Activated naive CD4-positive, alpha-beta T cell treated with anti-CD3 and anti-CD28 coated beads, Interleukin-2, amount 10 ng/mL, durations not matched to agents 7 days and 5 days (primary cell): Measurements from ENCODE around the gene ZMAT2.
A peak's percentile ranks its signal among the peaks of the same experiment; 100 is the strongest.
"Not testable (repeated sequence)": the region's sequence is repeated elsewhere in the genome, so short reads cannot be mapped to it uniquely, and the experiment has no call there.

Source experiments
- CTCF ChIA-PET: fragments of 350-600 bp; sonication (Branson Sonifier 250); formaldehyde crosslinking; loops from one replicate; lab custom pipeline; 2021; ENCODE audit warnings: antibody characterized with exemption; lab: Charles Lee
- DNase-seq: peaks from one replicate; pipeline ENCODE4 v3.0.0-alpha.2; 2020
- H3K27ac Mint-ChIP-seq: one replicate; pipeline ENCODE4 v1.8.0; 2021; ENCODE audit warnings: mild to moderate bottlenecking, moderate library complexity, mixed read lengths
- H3K27me3 Mint-ChIP-seq: one replicate; pipeline ENCODE4 v1.8.0; 2021; ENCODE audit warnings: mild to moderate bottlenecking, mixed read lengths
- H3K36me3 Mint-ChIP-seq: one replicate; pipeline ENCODE4 v1.8.0; 2021; ENCODE audit warnings: mixed read lengths
- H3K4me1 Mint-ChIP-seq: one replicate; pipeline ENCODE4 v1.8.0; 2021; ENCODE audit warnings: mixed read lengths
- H3K4me3 Mint-ChIP-seq: one replicate; pipeline ENCODE4 v1.8.0; 2021; ENCODE audit warnings: mild to moderate bottlenecking, moderate library complexity, mixed read lengths
- H3K9me3 Mint-ChIP-seq: one replicate; pipeline ENCODE4 v1.8.0; 2021; ENCODE audit warnings: mixed read lengths

ZMAT2 gene

GRCh38 chr5:140678993-140679392 lies 21.3 kb upstream of the ZMAT2 start:
- Mint-ChIP-seq H3K4me1 (no peaks in the 10 kb centered on the region), H3K9me3 (no peaks in the 10 kb centered on the region), H3K4me3 (no peak overlapping the region), H3K27me3 (no peaks in the 10 kb centered on the region), H3K27ac (no peak overlapping the region), H3K36me3 (peaks cover 49% of the 10 kb centered on the region)
- DNase-seq = no peak
- CTCF ChIA-PET = no interaction called here

GRCh38 chr5:140690376-140690932 lies 9.8 kb upstream of the ZMAT2 start:
- Mint-ChIP-seq H3K27me3 (no peaks in the 10 kb centered on the region), H3K9me3 (no peaks in the 10 kb centered on the region), H3K27ac (peak overlapping the region; percentile 94), H3K36me3 (peaks cover 36% of the 10 kb centered on the region), H3K4me1 (peaks cover 55% of the 10 kb centered on the region), H3K4me3 (peak overlapping the region; percentile 100)
- no peak for DNase-seq
- CTCF ChIA-PET = interaction anchor here (0.9 to 1.0 kb wide), 2 partner anchors 9 to 141 kb away, joined by 3 to 4 read pairs; partner anchors contain the start of gene ZMAT2

GRCh38 chr5:140690941-140691924 lies 9.0 kb upstream of the ZMAT2 start, which contains the start of the genes HARS1 and HARS2:
Gene HARS1 (minus strand): TSS chr5:140691370. CDS start chr5:140691304, 66 bp downstream.
Gene HARS2 (plus strand): TSS chr5:140691455. CDS start chr5:140691649, 194 bp downstream.
- H3K27me3 Mint-ChIP-seq = no peaks in the 10 kb centered on the region
- CTCF ChIA-PET = interaction anchor here (0.9 to 1.0 kb wide), 2 partner anchors 9 to 142 kb away, joined by 3 to 4 read pairs; partner anchors contain the start of gene ZMAT2
- H3K4me1 Mint-ChIP-seq = peaks cover 55% of the 10 kb centered on the region
- DNase-seq = peak; percentile 90
- peak within 1 kb of the TSS; percentile 100 for H3K4me3 Mint-ChIP-seq
- peak within 1 kb of the TSS; percentile 94 for H3K27ac Mint-ChIP-seq
- no peaks in the 10 kb centered on the region for H3K9me3 Mint-ChIP-seq
- peaks cover 42% of the 10 kb centered on the region for H3K36me3 Mint-ChIP-seq

GRCh38 chr5:140694276-140694675 lies 6.0 kb upstream of the ZMAT2 start:
- no peak for DNase-seq
- Mint-ChIP-seq H3K9me3 (no peaks in the 10 kb centered on the region), H3K27ac (no peak overlapping the region), H3K4me1 (peaks cover 48% of the 10 kb centered on the region), H3K27me3 (no peaks in the 10 kb centered on the region), H3K36me3 (peaks cover 63% of the 10 kb centered on the region), H3K4me3 (no peak overlapping the region)
- CTCF ChIA-PET = no interaction called here

- no peak overlapping the region for H3K4me3 Mint-ChIP-seq
- CTCF ChIA-PET = no interaction called here
- H3K4me1 Mint-ChIP-seq = peaks cover 49% of the 10 kb centered on the region
- DNase-seq = no peak
- no peak overlapping the region for H3K27ac Mint-ChIP-seq
- no peaks in the 10 kb centered on the region for H3K27me3 Mint-ChIP-seq
- H3K36me3 Mint-ChIP-seq = peaks cover 64% of the 10 kb centered on the region
- H3K9me3 Mint-ChIP-seq = no peaks in the 10 kb centered on the region
These were observed 3.3 kb upstream of the ZMAT2 start for GRCh38 chr5:140696891-140697492.

- peaks cover 36% of the 10 kb centered on the region for H3K36me3 Mint-ChIP-seq
- H3K9me3 Mint-ChIP-seq = no peaks in the 10 kb centered on the region
These were observed 7.6 kb downstream of the ZMAT2 start for GRCh38 chr5:140707812-140708211.

GRCh38 chr5:140708787-140709186 lies 8.5 kb downstream of the ZMAT2 start:
- H3K27ac Mint-ChIP-seq, H3K9me3 Mint-ChIP-seq, DNase-seq, H3K4me3 Mint-ChIP-seq: not testable (repeated sequence)
- H3K27me3 Mint-ChIP-seq = peaks cover 16% of the 10 kb centered on the region
- CTCF ChIA-PET = interaction anchor here (0.7 to 1.4 kb wide), 2 partner anchors 34 to 62 kb away, joined by 3 read pairs; partner anchors contain the start of genes IK and NDUFA2
- peaks cover 25% of the 10 kb centered on the region for H3K4me1 Mint-ChIP-seq
- H3K36me3 Mint-ChIP-seq = peaks cover 31% of the 10 kb centered on the region

More at GRCh38 chr5:140707812-140708211, 7.6 kb downstream of the ZMAT2 start:
- DNase-seq = no peak
- H3K4me3 Mint-ChIP-seq = no peak overlapping the region
- no peak overlapping the region for H3K27ac Mint-ChIP-seq
- CTCF ChIA-PET = interaction anchor here (1.4 kb wide), 1 partner anchor 61 kb away, joined by 3 read pairs; the partner anchor contains the start of genes IK and NDUFA2
- H3K4me1 Mint-ChIP-seq = peaks cover 23% of the 10 kb centered on the region
- peaks cover 13% of the 10 kb centered on the region for H3K27me3 Mint-ChIP-seq

GRCh38 chr5:140710899-140711552 lies 10.8 kb downstream of the ZMAT2 start:
- no peaks in the 10 kb centered on the region for H3K9me3 Mint-ChIP-seq
- peak; percentile 88 for DNase-seq
- H3K4me3 Mint-ChIP-seq = peak overlapping the region; percentile 90
- H3K27me3 Mint-ChIP-seq = peaks cover 17% of the 10 kb centered on the region
- peaks cover 25% of the 10 kb centered on the region for H3K4me1 Mint-ChIP-seq
- peaks cover 15% of the 10 kb centered on the region for H3K36me3 Mint-ChIP-seq
- CTCF ChIA-PET = interaction anchor here (0.7 to 1.7 kb wide), 7 partner anchors 9 to 359 kb away, joined by 3 to 7 read pairs (median 4); no protein-coding TSS in a partner anchor
- H3K27ac Mint-ChIP-seq = peak overlapping the region; percentile 96

- peaks cover 8% of the 10 kb centered on the region for H3K36me3 Mint-ChIP-seq
- CTCF ChIA-PET = interaction anchor here (0.7 to 1.7 kb wide), 3 partner anchors 10 to 360 kb away, joined by 3 to 6 read pairs (median 4); no protein-coding TSS in a partner anchor
- H3K4me1 Mint-ChIP-seq = peaks cover 25% of the 10 kb centered on the region
- H3K27ac Mint-ChIP-seq = peak overlapping the region; percentile 96
- H3K27me3 Mint-ChIP-seq = peaks cover 17% of the 10 kb centered on the region
- no peaks in the 10 kb centered on the region for H3K9me3 Mint-ChIP-seq
- peak overlapping the region; percentile 90 for H3K4me3 Mint-ChIP-seq
- no peak for DNase-seq
These were observed 11.5 kb downstream of the ZMAT2 start for GRCh38 chr5:140711794-140712193.

- CTCF ChIA-PET = no interaction called here
- no peak overlapping the region for H3K27ac Mint-ChIP-seq
- no peak for DNase-seq
- H3K27me3 Mint-ChIP-seq = peaks cover 17% of the 10 kb centered on the region
- H3K4me3 Mint-ChIP-seq = no peak overlapping the region
- H3K4me1 Mint-ChIP-seq = peaks cover 25% of the 10 kb centered on the region
- no peaks in the 10 kb centered on the region for H3K9me3 Mint-ChIP-seq
- H3K36me3 Mint-ChIP-seq = peaks cover 4% of the 10 kb centered on the region
These were observed 13.4 kb downstream of the ZMAT2 start for GRCh38 chr5:140713562-140714094.

GRCh38 chr5:140716238-140716637 lies 16.0 kb downstream of the ZMAT2 start:
- not testable (repeated sequence) for H3K36me3 Mint-ChIP-seq, DNase-seq, H3K4me3 Mint-ChIP-seq, H3K27ac Mint-ChIP-seq, H3K9me3 Mint-ChIP-seq
- peaks cover 18% of the 10 kb centered on the region for H3K4me1 Mint-ChIP-seq
- peaks cover 18% of the 10 kb centered on the region for H3K27me3 Mint-ChIP-seq
- CTCF ChIA-PET = interaction anchor here (2.2 kb wide), 1 partner anchor 472 kb away, joined by 4 read pairs; no protein-coding TSS in a partner anchor

GRCh38 chr5:140718266-140718592 lies 18.0 kb downstream of the ZMAT2 start:
- no peak for DNase-seq
- H3K4me3 Mint-ChIP-seq = no peak overlapping the region
- H3K9me3 Mint-ChIP-seq = no peaks in the 10 kb centered on the region
- peaks cover 6% of the 10 kb centered on the region for H3K4me1 Mint-ChIP-seq
- H3K27me3 Mint-ChIP-seq = peaks cover 19% of the 10 kb centered on the region
- H3K27ac Mint-ChIP-seq = no peak overlapping the region
- no peaks in the 10 kb centered on the region for H3K36me3 Mint-ChIP-seq
- CTCF ChIA-PET = interaction anchor here (1.1 to 3.2 kb wide), 5 partner anchors 153 to 474 kb away, joined by 3 to 22 read pairs (median 6); partner anchors contain the start of gene SLC4A9

- H3K27ac Mint-ChIP-seq, DNase-seq, H3K4me3 Mint-ChIP-seq, H3K36me3 Mint-ChIP-seq, H3K9me3 Mint-ChIP-seq: not testable (repeated sequence)
- Mint-ChIP-seq H3K4me1 (peaks cover 14% of the 10 kb centered on the region), H3K27me3 (peaks cover 28% of the 10 kb centered on the region)
- CTCF ChIA-PET = interaction anchor here (0.7 to 3.2 kb wide), 7 partner anchors 347 to 481 kb away, joined by 3 to 22 read pairs (median 5); no protein-coding TSS in a partner anchor
These were observed 20.5 kb downstream of the ZMAT2 start for GRCh38 chr5:140720738-140721137.
